Stimulated activated CD4-positive, alpha-beta T cell treated with anti-CD3 and anti-CD28 coated beads, Interleukin-1b, Interleukin-23, amount 100 ng/mL, for 4 hours (primary cell): ENCODE data around the gene NAA15.
A peak's percentile ranks its signal among the peaks of the same experiment; 100 is the strongest.
"Not testable (repeated sequence)": the region's sequence is repeated elsewhere in the genome, so short reads cannot be mapped to it uniquely, and the experiment has no call there.

Experiments used
- DNase-seq, 2 donors: peaks; one replicate each; pipeline ENCODE4 v3.0.0-alpha.2; 2020; ENCODE audit warnings: low read depth in 2 of 2

The NAA15 gene

DNA sequence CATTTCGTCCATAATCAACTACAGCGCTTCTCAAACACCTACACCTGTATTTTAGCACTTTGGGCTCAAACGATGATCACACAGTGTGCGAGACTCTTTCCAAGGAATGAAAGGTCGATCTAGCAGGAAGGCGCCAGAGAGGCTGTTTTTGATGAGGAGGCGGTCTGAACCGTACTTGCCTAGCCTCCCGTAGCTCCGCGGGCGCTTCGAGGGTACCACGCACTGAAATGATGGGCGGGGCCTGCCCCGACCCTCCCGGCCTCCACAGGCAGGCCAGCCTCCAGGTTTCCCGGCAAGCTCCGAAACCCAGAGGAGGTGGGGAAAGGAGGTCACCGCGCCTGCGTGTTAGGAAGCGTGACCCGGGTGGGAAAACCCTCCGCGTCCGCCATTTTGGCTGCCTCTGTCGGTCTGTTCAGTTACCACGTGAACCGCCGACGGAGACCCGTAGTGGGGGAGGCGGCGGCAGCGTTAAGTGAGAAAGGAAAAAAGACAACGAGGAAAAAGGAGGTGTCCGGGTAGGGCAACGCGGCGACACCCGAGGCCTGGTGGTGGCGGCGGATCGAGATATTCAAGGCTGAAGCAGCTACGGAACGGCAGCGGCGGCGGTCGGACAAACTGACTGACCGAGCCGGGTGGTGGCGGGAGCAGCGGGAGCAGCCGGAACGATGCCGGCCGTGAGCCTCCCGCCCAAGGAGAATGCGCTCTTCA, at the start of gene NAA15:
TSS of gene NAA15 (plus strand) at position 393 of the 708 bp plus-strand sequence. CDS start at position 666, 273 bp downstream.
- DNase-seq: peak; percentile 92 to 96

DNA sequence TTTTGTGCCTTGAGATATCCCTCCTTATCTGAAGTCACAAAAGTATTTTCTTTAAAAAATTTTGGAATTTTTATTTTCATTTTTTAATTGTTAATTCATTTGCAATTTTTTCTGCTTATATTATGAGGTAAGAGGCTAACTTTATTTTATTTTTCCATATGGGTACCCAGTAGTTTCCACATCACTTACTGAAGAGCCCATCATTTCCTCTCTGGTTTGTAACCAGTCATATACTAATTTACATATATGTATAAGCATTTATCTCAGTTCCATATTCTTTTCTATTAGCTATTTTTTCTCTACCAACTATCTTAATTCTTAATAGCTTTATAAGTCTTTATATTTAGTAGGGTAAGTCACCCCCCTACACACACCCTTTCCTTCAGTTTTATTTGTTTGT, 48.3 kb upstream of the NAA15 start:
- no peak for DNase-seq

DNA sequence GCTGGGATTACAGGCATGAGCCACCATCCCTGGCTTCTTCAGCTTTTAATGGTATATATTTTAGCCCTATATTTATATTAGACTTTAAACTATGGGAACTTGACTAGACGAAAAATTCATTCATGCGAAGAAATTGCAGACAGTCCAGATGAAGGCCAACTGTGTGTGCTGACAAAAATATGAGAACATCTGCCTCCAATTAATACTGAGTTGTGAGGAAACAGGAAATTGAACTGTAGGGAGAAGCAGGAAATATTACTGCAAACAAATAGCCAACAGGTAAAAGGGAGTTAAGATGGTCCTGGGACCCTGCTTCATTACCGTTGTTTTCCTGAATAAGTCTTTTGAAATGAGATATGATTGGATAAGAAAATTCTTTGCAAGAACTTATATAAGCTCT, 47.6 kb upstream of the NAA15 start:
- DNase-seq: no peak

DNA sequence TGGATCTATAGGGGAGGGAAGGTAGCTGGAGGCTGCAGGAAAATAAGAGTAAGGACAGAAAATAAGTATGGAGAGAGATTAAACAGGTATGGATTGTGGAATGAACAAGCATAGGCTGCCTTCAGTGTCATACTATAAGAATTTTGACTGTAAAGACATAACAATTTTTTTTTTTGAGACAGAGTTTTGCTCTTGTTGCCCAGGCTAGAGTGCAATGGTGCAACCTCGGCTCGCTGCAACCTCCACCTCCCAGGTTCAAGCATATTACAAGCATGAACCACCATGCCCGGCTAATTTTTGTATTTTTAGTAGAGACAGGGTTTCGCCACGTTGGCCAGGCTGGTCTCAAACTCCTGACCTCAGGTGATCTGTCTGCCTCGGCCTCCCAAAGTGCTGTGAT, 45.7 kb upstream of the NAA15 start:
- DNase-seq: not testable (repeated sequence)

DNA sequence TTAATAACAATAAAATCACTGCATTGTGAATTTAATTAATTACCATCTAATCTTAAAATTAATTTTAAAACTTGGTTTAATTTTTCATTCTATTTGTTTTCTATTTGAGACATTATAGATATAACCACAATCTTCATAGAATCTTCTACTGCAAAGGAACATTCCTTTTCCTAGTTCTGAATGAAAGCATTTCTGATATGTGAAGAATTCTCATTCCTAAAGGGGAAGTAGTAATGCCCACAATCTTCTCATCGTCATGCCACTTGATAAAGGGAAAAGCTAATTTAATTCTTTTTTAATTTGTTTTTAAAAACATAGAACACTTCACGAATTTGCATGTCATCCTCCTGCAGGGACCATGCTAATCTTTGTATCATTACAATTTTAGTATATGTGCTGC, 45.0 kb upstream of the NAA15 start:
- no peak for DNase-seq

DNA sequence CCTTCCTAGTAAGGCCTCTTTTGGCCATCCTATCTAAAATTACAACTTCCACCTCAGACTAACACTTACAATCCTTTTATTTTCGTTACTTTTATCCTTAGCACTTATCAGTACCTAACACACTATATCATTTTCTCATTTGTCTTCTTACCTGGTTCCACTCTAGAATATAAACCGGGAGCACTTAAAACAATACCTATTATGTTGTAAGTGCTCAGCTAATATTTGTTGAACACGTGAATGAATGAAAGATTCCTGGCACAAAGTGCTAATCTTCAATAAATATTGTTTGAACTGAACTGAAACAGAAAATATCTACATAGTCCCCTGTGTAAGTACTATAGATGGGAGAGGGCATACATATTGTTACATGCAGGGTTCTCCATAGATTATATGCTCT, 35.7 kb upstream of the NAA15 start:
- DNase-seq: no peak

DNA sequence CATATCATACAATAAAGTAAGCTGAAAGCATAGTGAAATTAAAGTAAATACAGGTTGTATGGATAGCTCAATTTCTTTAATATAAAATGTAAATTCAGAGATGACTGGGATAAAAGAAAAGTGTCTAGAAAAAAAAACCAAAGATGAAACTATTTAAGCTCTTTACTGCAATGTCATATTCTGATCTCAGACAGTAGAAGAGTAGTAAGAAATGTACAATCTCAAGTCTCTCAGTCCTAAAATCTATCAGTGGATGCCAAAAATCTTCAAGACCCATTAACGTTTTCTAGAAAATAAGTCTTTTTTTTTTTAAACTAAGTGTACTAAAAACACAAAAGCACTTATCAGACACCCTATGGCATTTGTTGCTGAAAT, 35.1 kb upstream of the NAA15 start:
- DNase-seq: no peak

DNA sequence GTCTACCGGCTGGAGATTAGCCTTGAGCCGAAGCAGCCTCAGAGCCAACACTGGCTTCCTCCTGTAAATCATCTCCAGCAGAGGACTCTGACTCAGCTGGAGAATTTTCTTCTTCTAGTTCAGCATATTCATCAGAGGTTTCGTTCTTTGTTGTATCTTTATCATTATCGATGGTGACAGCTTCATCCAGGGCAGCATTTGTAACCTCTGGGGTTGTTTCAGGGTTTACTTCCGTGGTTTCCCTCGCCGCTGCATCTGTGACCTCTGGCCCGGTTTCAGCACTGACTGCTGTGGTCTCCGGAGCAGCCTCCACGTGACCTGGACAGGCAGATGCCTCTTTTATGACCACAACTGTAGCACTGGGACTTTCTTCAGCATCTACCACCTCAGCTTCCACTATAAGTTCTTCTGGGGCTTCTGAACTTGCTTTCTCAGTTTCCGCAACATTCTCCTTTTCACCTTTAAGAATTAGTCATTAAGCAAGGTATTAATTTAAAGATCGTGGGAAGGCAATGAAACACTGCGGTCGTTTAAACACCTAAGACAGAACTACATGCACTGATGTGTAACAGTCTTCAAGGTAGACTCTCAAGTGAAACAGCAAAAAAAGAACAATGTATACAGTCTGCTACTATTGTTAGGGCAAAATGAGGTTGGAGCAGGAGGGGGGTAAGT, 34.6 kb upstream of the NAA15 start:
- DNase-seq: peak; percentile 18 to 50

DNA sequence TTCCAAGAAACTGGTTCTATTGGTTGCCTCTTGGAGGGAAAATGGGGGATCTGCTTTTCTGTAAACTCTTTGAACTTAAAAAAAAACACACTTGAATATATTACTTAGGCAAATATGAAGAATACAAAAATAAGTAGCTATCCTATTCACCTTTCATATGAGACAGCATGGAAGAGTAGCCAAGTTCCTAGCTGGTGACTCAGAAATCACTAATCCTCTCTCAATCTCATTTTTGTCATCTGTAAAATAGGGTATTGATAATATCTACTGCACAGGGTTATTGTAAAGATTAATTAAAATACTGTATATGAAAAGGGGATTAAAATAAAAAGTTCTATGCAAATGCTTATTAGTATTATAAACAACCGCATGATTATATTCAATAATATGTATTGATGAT, 34.0 kb upstream of the NAA15 start:
- DNase-seq: no peak

DNA sequence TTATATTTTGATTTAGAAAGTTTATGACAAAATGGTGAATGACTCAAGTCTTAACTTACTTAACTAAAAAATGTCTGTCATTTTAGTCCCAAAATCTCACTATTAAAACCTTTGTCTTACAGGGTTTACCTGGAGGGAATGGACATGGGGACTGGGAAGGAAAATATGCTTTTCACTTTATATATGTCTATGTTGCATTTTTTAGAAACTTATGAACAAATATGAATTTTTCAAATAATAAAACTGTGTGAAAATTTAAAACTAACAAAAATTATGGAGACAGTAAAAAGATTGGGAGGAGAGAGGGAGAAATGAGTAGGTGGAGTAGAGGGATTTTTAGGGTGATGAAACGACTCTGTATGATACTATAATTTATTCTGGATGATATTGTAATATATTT, 27.5 kb upstream of the NAA15 start:
- DNase-seq: no peak

DNA sequence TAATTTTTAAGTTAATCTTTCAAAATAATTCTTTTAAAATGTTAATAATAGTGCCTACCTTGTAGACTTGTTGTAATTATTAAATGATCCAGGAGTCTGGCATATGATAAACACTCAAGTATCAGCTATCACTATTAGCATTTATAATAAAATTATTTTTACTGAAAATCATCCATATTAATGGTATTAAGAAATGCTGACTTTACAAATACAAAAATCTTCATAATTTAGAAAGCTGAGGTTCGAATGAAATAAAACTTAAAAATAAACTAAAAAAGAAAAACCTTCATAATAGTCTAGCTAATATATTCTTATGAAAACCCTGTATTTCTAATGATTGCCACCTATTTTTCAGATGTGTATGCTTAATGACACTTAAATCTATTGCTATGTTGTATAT, 26.5 kb upstream of the NAA15 start:
- DNase-seq: no peak

DNA sequence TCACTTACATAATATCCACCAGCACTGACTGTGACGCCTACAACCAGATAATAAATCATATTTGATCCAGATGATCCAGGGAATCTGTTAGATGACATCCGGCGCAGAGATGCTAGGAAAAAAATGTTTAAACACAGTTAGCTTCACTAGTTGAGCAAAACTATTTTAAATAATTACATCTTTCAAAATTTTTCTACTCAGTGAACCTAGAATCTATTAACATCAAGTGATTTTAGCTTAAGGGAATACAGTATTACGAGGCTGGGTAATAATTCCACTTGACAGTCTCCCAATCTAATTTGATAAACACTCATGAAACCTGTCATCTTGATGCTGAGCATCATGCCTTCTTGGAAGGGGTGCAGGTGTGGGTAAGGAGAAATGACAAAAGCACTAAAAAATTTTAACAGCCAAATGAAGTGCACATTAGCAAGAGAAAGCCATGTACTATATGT, 26.0 kb upstream of the NAA15 start:
- no peak for DNase-seq

DNA sequence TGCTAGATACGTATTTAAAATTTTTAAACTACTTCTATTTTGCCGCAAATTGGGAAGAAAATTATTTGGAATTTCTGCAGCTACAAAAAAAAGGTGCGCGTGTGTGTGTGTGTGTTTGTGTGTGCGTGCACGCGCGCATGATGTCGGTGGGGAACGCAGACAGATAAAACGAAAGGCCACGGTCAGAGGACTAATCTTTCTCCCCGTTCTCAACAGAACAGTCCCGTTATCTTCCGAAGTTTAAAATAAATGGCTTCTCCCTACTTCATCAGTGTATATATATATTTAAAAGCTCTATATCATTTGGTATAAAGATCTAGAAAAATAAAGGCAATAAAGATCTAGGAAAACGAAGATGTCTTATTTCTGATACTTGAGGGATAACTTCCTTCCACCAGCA, 22.8 kb upstream of the NAA15 start:
- no peak for DNase-seq

DNA sequence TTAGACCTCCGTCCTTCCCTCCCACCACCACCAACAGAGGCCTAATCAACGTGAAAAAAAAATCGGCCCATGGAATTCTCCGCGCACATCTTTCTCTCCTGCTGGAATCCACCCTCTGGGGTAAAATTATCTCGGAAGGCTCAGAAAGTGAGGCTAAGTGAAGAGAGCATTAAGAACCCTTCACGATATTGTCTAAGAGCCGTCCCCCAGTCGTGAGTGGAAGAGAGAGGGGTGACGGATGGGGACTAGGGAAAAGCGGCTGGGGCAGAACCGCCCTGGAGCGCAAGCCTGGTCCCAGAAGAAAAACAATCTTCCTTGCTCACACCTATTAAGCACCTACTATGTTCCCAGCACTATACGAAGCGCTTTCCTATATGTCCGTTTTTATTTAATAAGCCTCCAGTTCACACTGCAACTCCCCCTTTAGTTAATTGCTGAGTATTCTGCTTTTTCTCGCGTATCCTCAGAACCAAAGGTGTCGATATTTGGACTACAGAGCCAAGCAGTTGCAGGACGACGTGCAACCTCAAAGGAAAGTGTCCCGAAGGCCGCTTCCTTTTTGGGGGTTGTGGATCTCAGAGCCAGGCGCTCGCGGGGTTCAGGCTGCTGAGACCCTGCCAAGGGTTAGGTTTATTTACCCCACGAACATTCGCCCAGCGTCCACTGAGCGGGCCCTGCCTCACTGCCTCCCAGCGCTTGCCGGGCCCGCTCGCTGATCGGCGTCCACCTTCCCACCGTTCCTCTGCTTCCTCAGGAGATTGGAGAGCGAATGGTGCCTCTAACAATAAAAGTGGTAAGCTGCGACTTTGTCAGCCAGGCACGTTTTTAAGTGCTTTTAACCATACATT, 22.2 kb upstream of the NAA15 start:
- DNase-seq: no peak

DNA sequence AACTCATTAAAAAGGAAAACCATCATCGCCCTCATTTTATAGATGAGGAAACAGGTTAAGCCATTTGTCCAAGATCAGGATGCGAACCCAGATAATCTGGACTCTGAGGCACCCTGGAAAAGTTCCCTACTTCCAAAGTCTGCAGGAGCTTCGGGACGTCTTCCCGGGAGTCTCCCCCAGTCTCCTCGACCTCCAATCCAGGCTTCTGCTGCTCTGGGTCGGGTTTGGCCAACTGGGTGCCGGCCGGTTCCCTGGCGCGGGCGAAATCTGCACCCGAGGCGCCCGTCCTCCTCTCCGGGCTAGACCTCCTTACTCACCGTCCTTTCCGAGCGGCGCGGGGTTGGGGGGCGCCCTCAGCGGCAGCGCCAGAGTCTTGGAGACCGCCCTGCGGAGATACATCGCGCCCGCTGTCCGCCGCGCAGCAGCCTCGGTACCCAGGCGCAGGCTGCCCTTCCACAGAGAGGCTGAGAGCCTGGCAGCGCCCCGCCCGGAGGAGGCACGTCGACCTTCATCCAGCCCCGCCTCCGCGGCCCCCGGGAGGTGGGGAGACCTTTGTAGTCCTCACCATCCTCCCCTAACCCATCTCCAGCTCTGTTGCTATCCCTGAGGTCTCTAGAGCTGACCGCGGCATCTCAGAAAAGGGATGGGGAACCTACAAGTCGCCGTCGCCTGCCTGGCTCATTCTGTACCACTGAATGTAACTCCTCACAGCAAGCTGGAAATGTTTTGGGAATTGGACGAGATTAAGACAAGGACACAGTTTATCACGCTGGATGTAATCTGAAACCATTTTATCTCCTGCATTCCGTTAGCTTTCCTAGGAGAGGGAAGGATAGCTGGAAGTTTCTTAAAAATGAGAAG, 21.3 kb upstream of the NAA15 start, which contains the start of gene MGARP:
TSS of gene MGARP (minus strand) at position 466 of the 861 bp plus-strand sequence. CDS start at position 399, 67 bp downstream.
- peak in 1 of 2 donors; percentile 17 for DNase-seq

DNA sequence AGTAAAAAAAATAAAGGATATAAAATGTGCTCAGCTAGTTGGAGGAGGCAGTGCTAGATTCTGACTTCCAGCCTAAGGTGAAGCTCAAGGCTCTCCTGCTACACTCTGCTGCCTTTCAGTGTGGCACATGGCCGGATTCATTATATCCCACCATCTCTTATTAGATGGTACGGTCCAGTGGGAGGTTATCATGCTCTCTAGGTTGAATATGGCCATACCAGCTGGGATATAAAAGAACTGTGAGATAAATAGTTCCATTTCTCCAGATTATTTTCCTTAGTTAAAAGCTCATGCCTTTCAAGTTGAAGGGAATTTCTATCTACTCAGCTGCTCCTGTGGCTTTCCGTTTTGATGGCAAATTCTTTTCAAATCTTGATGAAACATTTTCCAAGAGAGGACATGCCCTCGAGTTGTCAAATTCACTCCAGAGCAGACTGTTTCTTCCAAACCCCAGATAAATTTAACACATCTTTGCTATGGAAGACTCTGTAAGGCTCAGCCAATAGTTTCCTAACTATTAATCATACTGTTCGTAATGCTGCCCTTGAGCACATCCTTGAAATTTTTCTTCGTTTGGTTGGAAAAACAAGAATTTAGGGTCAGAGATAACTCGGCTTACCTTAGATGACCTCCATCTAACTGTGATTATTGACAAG, 19.1 kb upstream of the NAA15 start:
- no peak for DNase-seq

DNA sequence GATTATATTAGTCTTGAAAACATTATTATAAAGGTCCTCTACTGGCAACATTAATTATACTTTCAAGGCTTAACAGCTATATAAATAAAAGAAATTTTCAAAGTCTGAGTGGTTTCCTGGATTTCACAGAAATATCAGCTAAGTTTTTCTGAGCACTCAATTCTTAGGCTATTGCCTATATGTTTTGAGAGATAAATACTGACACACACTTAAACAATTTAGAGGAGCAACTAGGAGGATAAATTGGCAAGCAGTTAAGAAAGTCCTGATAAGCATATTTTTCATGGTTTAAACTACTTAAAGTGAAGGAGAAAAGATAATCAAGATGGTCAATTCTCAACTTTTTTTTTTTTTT, 18.6 kb upstream of the NAA15 start:
- no peak for DNase-seq

DNA sequence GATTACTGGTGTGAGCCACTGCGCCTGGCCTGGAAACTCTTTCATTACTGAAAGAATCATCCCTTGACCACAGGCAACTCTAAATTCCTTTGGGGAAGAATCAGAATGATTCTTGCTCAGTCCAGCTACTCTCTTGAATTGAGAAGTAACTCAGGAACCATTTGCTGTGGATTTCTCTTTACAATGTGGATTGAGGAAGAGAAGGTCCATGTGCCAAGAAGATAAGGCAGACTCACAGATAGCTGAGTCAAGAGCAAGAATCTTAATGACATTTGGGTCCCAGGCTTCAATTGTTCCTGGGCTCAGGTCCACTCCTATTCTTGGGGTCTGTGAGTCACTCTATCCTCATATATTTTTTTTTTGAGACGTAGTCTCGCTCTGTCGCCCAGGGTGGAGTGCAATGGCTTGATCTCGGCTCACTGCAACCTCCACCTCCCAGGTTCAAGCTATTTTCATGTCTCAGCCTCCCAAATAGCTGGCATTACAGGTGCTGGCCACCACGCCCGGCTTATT, 15.1 kb upstream of the NAA15 start:
- no peak for DNase-seq

DNA sequence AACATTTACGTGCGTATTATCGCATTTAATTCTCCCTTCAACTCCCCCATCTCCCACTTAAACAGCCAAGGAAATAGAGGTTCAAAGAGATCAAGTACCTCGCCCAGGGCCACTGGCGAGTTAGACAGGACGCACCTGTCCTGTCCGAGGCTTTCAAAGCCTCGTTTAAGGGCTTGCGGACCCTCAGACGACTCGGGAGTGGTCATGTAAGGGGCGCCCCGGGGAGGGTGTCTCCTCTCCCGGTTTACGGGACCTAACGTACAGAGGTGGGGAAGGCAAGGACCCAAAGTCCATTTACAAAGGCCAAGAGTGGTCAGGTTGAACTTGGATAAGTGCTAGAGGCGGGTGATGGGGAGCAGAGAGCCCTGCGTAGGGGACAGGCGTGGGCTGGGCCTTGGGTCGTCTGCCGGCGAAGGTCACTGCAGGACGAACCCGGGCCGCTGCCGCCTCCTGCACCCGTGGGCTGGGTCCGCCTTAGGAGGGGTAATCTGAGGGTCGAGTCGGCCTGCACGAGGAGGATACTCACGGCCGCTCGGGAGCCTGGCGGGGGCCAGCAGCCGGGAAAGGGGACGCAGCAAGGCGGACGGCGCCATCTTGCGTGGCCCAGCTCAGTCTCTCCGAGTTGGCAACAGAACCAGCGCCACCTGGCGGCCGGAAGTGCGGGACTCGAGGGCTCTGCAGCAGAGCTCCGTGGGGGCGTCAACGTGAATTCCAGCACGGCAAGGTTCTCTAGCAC, 5.9 kb upstream of the NAA15 start:
- DNase-seq: peak; percentile 99 to 100

DNA sequence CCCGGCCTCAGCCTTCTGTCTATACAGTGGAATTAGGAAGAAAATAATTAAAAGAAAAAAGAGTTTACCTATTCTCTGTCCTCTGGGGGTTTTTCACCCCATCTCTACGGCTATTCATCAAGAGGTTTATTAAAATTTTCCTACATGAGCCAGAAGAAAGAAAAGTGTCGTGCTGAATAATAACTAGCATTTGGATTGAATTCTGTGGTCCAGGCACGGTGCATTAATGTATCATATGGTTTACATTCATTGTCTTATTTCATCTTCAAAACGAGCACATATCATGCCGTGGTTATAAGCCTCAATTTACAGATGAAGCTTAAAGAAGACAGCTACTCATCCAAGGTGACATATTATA, 5.4 kb upstream of the NAA15 start:
- DNase-seq: no peak
